Inflammatory macrophage treated with lipopolysaccharide for 1 hour (primary cell): ENCODE results near the gene MLC1.

Experiments
- DNase-seq, 2 donors: peaks; one replicate each; pipeline ENCODE4 v3.0.0-alpha.2; 2020 to 2022

Gene MLC1

GRCh38 chr22:50057278-50058060, 27.8 kb downstream of the MLC1 start:
- DNase-seq: no peak

GRCh38 chr22:50056214-50056972, 28.8 kb downstream of the MLC1 start:
- DNase-seq: no peak

- DNase-seq: no peak
Observed at GRCh38 chr22:50053861-50054260, 31.4 kb downstream of the MLC1 start.

DNA sequence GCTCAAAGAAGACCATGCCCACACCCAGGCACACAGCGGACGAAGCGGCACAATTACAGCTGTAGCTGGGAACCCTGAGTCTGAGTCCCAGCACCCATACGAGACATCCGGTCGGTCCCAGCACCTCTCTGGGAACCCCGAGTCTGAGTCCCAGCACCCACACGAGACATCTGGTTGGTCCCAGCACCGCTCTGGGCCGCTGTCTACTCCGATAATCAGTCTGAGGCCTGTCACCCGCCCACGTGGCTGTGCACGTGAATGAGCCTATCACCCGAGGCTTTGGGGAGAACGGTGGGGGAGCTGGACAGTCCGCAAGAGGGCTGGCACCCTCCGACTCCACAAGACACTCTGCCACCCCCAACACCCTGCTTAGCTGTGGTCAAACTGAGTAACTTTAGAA, 33.3 kb downstream of the MLC1 start:
- DNase-seq: no peak

DNA sequence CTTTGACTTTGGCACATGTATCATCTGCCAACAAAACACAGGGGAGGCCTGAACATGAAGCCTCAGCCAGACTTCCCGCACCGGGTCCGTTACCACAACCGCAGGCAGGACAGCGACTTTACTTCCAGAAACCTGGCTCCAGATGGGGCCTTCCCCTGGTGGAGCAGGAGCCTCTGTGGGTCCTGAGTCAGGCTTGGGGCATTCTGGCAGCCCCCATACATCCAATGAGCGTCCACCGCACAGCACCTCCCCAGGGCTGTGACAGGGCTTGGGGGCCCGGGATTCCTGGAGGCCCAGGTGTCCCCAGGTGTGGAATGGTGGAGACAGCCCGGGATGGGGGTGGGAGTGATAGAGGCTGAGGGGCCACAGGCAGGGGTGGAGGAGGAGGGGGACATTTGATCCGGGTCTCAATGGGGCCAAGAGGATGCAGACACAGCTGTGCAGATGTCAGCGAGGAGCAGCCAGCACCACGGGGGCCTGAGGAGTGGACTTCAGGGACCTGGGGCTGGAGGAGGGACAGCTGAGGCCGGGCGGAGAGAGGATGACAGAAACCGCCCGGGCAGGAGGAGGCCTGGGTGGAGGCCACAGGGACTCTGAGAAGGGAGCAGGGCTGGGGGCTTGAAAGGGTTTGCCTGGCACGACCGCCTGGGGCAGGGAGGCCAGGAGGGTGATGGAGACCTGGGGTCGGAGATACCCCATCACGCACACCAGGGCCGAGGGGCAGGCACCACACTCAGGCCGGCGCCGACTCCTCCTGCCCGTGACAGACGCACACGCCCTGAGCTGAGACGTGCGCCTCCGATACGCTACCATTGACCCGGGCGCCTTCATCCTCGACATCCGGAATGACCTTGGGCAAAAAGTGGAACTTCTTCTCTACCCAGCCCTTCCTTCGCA, 35.7 kb downstream of the MLC1 start:
- DNase-seq: no peak

DNA sequence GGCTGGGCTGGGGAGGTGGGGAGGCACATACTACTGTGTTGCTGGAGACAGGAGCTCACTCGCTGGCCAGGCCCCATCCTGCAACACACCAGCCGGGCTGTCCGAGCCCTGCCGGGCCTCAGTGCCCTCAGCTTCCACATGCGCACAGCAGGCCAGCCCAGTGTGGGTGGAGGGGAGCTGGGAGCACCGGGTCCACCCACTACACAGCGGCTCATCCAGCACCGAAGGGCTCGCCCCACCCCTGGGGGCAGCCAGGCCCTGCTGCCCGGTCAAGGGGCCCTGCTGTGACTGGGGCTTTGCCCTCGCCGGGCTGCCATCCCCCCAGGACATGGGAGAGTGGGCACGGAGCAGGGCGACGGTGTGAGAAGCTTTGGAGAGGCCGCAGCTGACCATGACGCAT, 36.4 kb downstream of the MLC1 start:
- no peak for DNase-seq

DNA sequence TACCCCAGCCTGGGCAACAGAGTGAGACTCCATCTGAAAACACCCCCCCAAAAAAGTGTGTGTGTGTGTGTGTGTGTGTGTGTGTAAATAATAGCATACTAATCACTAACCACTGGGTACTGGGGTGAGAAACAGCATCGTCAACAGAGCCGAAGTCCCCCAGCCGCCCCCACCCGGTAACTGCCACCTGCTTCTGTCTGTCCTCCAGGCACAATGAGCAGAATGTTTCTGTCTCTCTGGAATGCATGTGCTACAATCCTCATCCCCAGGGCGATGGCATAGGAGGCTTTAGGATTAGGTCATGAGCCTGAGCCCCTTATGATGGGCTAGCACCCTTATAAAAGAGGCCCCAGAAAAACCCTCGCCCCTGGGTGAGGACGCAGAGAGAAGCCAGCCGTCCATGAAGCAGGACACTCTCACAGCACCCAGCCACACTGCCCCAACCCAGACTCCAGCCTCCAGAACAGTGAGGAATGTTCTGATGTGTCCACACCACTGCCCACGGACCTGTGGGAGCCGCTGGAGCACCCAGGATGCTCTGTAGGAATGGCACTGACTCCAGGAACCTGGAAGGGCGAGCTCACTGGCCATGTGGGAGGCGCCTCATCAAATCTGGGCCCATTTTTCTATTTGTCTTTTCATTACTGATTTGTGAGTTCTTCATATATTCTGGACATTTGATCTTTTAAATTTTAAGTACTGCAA, 37.0 kb downstream of the MLC1 start:
- DNase-seq: no peak

- no peak for DNase-seq
Observed at GRCh38 chr22:50047346-50047745, 37.9 kb downstream of the MLC1 start.

DNA sequence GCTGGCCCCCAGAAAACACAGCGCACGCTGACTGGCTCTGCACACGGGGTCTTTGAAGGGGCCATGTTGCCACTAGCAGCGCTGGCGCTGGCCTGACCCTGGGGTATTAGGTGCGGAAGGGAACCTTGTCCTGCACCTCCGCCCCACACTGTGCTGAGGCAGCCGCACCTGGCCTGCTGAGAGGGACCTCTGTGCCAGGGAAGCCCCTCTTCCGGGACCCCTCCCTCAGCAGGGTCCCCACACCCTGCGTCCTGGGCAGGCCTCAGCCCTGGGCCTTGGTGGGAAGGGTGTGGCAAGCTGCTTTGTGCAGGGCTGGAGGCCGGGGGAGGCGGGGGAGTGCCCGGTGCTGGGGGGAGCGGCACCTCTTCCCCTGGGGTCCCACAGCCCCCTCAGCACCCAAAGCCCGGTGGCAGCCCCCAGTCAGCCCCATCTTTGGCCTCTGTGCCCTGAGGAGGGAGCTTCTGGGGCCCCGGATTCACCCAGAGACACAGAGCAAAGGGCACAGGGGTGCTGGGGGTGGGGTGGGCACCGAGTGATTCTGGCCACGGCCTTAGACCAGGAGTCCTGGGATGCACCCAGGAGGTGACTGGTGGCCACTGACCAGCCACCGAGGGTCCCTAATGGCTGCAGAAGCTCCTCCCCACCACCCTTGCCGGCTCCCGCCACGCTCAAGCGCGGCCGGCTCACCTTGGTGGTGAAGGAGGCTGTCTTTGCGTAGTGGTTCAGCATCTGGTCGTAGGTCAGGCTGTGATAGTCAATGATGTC, 38.6 kb downstream of the MLC1 start:
- no peak for DNase-seq

DNA sequence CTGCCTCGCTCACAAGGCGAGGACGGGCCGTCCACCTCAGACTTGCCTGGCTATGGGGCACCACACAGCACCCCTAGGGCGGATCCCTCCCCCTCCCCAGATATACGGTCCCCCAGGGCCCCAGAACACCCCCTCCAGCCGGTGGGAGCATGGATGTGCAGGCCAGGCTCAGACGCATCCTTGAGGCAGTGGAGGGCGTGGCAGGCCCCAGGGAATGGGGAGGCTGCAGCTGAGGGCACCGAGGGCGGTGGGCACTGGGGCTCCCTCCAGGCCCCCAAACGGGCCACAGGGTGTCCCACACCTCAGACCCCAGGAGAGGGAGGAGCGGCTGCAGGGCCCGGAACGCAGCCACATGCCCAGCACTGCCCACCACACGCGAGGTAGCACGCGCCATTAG, 39.2 kb downstream of the MLC1 start:
- no peak for DNase-seq

- DNase-seq: no peak
Observed at GRCh38 chr22:50045211-50046018, 39.8 kb downstream of the MLC1 start.

DNA sequence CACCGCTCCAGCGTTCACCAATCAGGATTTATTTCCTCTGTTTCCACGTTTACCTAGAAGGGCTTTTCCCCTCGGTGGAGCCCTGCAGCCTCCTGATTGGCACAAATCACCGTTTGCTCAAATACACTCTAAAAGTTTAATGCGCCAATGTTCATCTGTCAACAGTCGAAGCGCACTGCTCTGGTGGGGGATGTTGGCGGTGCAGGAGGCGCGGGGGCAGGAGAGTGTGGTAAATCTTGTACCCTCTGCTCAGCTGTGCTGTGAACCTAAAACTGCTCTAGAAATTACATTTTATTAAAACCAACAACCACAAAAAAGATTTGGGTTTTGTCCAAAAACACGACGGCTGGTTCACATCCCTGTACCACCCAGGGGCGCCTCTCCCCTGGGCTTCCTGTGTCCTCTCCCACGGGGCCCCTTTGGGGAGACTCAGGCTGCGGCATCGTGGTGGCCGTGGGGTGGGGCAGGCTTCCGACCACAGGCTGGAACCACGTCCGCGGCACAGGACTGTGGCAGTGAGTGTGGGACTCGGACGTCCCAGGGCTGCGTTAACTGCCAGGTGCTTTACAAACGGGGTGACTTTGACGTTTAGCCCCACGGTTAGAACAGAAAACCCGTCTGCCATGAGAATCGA, 40.6 kb downstream of the MLC1 start:
- DNase-seq: no peak

- no peak for DNase-seq
Observed at GRCh38 chr22:50041361-50042065, 43.7 kb downstream of the MLC1 start.

DNA sequence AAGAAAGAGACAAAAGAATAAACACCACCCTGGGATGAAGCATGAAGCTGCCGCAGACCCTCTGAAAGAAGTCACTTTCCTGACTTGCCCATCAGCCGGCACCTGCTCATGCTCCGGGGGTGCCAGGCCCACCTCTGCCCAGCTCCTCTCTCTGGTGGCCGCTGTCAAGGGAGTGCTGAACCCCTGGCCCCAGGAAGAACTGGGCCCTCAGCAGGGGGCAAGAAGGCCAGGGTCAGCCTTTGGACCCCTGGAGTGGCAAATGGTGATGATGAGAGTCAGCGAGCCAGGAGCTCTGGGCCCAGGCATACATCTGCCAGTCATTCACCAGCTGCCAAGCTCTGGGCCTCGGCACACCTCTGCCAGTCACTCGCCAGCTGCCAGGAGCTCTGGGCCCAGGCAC, 44.5 kb downstream of the MLC1 start:
- no peak for DNase-seq

- DNase-seq: no peak
Observed at GRCh38 chr22:50039669-50040443, 45.4 kb downstream of the MLC1 start.

GRCh38 chr22:50035976-50036724, 49.1 kb downstream of the MLC1 start:
- DNase-seq: no peak

DNA sequence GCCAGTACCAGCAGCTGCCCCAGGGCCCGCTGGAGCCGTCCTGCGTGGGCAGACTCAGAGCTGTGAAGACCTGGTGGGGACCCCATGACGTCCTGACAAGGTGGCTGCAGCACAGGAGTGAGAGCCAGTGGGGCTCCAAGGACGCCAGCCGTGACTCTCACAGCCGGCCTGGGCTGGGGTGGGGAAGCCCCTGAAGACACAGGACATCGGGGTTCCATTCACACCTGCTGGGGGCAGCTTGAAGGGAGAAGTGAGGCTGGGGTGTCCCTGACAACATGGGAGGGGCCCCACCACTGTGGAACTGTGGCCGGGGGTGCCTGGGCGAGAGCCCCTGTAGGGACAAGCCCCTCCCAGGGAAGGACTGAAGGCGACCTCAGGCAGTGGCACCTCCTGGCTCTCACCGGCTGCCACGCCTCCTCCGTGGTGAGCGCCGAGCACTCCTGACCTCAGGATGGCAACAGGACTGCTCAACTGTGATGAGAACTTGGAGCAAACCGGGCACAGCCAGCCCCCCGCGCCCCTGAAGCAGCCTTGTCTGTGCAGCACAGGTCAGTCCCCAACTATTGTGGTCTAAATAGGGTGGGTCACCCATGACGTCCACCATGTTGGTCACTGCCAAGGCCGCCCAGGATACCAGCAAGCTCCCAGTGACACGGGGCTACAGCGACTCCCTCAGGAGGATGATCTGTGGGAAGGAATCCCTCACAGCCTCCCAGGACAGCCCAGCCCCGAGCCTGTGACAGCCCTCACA, 49.9 kb downstream of the MLC1 start:
- DNase-seq: no peak
